GM13977 (cell line): ENCODE measurements around the gene DOCK3.
"Not testable (repeated sequence)": the region's sequence is repeated elsewhere in the genome, so short reads cannot be mapped to it uniquely, and the experiment has no call there.

Experiments used
- DNase-seq: peaks from one replicate; pipeline ENCODE4 v3.0.0; 2012; ENCODE audit warnings: low spot score
- in situ Hi-C: fragments of 300-500 bp; cut with MboI; formaldehyde crosslinking; loops from one replicate; pipeline ENCODE4 v1.12.0; 2022; ENCODE audit warnings: low sequenced_read_pairs, low pct_unique_long_range_greater_than_20kb, mixed read lengths, inconsistent platforms; ENCODE audit not compliant: unreplicated experiment
- TF ChIP-seq, protein P1 (sequence below): IDR thresholded peaks from 2 replicates; pipeline ENCODE4 v1.5.1; 2012; ENCODE audit warnings: mild to moderate bottlenecking, control low read depth; ENCODE audit not compliant: insufficient read depth; ENCODE audit errors: extremely low read depth, missing control alignments

The DOCK3 gene

GRCh38 chr3:50661321-50661837 lies 13.3 kb upstream of the DOCK3 start:
- no peak for DNase-seq
- in situ Hi-C loops, result no loop called here
- TF ChIP-seq, protein P1, sequence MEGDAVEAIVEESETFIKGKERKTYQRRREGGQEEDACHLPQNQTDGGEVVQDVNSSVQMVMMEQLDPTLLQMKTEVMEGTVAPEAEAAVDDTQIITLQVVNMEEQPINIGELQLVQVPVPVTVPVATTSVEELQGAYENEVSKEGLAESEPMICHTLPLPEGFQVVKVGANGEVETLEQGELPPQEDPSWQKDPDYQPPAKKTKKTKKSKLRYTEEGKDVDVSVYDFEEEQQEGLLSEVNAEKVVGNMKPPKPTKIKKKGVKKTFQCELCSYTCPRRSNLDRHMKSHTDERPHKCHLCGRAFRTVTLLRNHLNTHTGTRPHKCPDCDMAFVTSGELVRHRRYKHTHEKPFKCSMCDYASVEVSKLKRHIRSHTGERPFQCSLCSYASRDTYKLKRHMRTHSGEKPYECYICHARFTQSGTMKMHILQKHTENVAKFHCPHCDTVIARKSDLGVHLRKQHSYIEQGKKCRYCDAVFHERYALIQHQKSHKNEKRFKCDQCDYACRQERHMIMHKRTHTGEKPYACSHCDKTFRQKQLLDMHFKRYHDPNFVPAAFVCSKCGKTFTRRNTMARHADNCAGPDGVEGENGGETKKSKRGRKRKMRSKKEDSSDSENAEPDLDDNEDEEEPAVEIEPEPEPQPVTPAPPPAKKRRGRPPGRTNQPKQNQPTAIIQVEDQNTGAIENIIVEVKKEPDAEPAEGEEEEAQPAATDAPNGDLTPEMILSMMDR, result no peak

DNA sequence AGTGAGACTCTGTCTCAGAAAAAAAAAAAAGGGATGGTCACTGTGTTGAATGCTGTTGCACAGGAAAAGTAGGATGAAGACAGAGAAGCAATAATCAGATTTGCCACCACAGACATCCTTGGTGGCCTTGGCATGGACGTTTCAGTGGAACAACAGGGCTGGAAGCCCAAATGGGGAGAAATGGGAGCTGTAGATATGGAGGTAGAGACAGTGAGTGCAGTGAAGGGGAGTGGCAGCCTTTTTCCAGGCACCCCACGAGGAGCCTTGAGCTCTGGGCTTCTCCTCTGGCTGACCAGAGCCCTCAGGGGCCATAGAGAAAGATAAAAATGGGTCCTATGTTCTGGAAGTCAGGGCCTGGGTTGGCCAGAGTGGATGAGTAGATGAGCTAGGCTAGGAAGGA lies 12.3 kb upstream of the DOCK3 start:
- TF ChIP-seq, protein P1, result no peak
- in situ Hi-C loops, result no loop called here
- no peak for DNase-seq

DNA sequence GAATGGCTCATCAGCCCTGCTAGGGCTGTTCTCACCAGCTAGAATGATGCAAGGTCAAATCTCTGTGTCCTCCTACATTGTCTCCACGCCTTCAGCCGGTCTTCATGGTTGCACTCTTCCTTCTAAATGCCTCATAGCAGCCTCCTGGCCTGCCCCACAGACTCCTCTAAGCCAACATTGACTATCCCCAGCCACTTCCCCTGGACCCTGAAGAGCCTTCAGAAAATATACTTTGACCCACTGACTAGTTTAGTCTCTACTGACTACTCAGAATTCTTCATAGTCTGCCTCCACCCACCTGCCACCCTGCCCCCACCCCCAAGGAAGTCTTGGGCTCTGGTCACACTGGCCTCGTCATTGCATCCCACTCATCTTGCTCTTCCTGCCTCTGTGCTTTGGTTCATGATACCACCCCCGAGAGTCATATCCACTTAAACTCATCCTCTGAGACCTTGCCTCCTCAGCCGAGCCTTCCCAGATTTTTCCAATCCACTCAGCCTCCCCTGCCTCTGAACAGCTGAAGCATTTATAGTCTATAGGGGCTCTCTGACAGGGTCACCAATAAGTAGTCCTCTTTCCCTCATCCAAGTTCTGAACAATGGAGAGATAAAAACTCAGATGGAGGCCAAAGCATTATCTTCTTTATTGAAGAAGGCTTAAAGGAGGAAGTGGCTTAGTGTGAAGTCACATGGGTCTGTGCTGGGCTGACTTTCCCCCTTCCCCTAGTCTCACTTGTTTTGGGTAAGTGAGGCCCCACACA lies 9.5 kb upstream of the DOCK3 start:
- in situ Hi-C loops, result no loop called here
- no peak for DNase-seq
- TF ChIP-seq, protein P1, result no peak

- in situ Hi-C loops, result not testable (repeated sequence)
These were observed 8.9 kb upstream of the DOCK3 start for GRCh38 chr3:50665841-50666115.

GRCh38 chr3:50666837-50667236 lies 7.9 kb upstream of the DOCK3 start:
- no peak for DNase-seq
- in situ Hi-C loops, result no loop called here
- TF ChIP-seq, protein P1, result no peak

More at GRCh38 chr3:50665841-50666115, 8.9 kb upstream of the DOCK3 start:
- not testable (repeated sequence) for DNase-seq

- in situ Hi-C loops, result no loop called here
- TF ChIP-seq, protein P1, result no peak
- no peak for DNase-seq
These were observed 3.4 kb upstream of the DOCK3 start for GRCh38 chr3:50671331-50671730.

GRCh38 chr3:50672656-50673055 lies 2.1 kb upstream of the DOCK3 start:
- TF ChIP-seq, protein P1, result no peak
- no peak for DNase-seq
- in situ Hi-C loops, result no loop called here
